Measurements from ENCODE around the gene MPP3.
"Not testable (repeated sequence)": the region's sequence is repeated elsewhere in the genome, so short reads cannot be mapped to it uniquely, and the experiment has no call there.

Gene MPP3

GRCh38 chr17:43860077-43860725 is 27.3 kb upstream of the MPP3 start:
- DNase-seq: no peak

GRCh38 chr17:43857957-43858600 is 25.1 kb upstream of the MPP3 start:
- DNase-seq: no peak

DNA sequence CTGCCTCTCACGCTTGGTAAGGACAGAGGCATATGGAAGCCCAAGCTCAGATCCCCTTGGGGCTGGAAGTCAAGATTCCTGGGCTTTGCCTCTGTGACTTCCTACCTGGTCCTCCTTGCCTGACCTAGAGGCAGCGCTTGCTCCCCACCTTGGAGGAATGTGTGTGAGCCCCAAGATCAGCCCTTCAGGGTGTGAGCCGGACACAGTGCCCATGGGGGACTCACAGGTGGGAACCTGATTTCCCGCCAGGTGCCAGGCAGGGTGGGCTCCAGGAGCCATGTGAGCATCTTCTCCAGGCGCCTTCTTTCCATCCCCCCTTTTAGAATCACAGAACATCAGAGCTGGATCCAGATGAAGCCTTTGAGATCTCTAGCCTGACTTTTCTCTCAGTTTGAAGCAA is 24.2 kb upstream of the MPP3 start:
- DNase-seq: no peak

DNA sequence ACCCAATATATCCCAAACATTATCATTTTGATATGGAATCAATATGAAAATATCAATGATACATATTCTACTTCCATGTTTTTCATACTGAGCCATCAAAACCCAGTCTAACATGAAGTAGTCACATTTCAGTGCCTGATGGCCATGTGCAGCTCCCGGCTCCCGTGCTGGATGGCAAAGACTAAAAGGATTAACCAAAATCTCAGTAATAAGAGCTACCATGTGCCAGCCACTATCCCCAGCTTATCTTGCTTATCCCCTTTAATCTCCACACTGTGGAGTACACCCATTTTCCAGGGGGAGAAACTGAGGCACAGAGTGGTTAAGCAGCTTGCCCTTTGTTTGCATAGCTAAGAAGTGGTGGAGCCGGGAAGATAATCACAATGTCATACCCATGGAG is 23.2 kb upstream of the MPP3 start:
- no peak for DNase-seq

- no peak for DNase-seq
These were observed 22.1 kb upstream of the MPP3 start for GRCh38 chr17:43855061-43855460.

DNA sequence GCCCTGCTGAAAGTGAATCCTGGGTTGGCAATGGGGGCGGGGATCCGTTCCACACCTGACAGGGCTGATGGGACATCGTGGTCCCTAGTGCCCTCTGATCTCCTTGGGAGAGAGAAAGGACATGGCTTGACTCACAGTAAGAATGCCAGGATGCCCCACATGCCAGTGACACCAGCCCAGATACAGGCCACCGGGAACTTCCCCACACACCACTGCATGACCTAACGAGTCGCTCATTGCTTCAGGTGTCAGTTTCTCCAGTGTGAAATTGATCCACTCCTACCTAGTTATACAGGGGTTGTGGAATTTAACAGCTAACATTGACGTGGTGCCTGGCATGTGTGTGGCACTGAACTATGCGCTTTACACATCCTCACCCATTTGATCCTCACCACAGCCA is 21.6 kb upstream of the MPP3 start:
- DNase-seq: no peak

GRCh38 chr17:43853546-43853945 is 20.6 kb upstream of the MPP3 start:
- no peak for DNase-seq

- no peak for DNase-seq
These were observed 19.6 kb upstream of the MPP3 start for GRCh38 chr17:43852571-43852970.

DNA sequence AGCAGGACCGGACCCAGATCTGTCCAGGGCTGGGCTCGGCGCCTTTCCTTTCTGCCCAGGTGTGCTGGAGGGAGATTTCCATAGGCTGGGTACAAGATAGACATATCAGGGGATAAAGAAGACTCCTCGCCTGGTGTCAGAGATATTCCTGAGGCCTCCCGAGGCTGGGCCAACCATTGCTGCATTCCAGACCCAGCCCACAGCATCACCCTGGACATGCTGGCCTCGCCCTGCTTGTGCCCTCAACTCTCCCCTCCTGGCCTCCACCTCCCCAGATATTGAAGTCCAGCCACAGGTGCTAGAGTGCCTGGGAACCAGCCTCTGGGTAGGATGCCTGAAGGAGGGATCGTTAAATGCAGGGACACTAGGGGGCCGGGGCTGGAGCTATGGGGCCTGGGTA is 16.2 kb upstream of the MPP3 start:
- no peak for DNase-seq

DNA sequence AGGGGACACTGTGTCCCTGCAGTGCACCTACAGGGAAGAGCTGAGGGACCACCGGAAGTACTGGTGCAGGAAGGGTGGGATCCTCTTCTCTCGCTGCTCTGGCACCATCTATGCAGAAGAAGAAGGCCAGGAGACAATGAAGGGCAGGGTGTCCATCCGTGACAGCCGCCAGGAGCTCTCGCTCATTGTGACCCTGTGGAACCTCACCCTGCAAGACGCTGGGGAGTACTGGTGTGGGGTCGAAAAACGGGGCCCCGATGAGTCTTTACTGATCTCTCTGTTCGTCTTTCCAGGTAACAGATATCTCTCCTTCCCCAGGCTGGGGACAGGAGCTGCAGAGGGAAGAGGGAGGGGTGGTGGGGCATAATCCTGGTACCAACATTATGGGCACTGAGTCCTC is 15.7 kb upstream of the MPP3 start:
- DNase-seq: no peak

GRCh38 chr17:43846963-43847371 is 14.0 kb upstream of the MPP3 start, which contains the start of gene CD300LG:
TSS of gene CD300LG (plus strand) at chr17:43847176. CDS start at chr17:43847217, 41 bp downstream.
- DNase-seq: no peak

DNA sequence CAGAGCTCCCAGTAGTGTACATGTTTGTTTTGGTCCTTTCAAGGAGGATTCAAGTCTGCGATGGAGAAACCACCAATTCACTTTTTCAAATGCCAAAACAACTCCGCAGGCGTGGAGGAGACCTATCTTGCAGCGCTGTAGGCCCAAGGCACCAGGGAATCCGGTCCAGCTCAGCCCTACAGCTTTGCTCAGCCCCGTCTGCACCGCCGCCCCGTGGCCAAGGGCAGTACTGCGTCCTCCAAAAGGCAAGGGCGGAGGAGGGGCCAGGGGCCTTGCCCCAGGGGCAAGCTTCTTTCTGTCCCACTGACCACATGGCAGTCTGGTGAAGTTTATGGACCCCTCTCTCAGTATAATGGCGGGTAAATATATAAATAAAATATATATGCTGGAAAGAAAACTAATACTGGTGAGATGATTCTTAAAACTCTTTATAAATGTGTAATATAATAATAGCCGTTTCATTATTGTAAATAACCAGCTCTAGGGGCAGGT is 13.3 kb upstream of the MPP3 start:
- peak; percentile 62 for DNase-seq

- no peak for DNase-seq
These were observed 12.8 kb upstream of the MPP3 start for GRCh38 chr17:43845766-43846165.

- DNase-seq: no peak
These were observed 11.3 kb upstream of the MPP3 start for GRCh38 chr17:43844241-43844640.

DNA sequence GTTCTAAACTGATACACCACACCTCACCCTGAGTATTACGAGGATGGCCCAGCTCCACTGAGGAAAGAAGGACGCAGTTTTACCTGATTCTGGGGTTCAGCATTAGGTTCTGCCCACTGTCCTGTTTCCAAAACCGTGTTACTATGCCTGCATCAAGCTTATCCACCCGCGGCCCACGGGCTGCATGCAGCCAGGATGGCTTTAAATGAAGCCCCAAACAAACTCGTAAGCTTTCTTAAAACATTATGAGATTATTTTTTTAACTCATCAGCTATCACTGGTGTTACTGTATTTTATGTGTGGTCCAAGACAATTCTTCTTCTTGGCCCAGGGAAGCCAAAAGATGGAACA is 10.0 kb upstream of the MPP3 start:
- DNase-seq: no peak

GRCh38 chr17:43842091-43842974 is 9.4 kb upstream of the MPP3 start:
- DNase-seq: not testable (repeated sequence)

- DNase-seq: no peak
These were observed 8.3 kb upstream of the MPP3 start for GRCh38 chr17:43841282-43841681.

DNA sequence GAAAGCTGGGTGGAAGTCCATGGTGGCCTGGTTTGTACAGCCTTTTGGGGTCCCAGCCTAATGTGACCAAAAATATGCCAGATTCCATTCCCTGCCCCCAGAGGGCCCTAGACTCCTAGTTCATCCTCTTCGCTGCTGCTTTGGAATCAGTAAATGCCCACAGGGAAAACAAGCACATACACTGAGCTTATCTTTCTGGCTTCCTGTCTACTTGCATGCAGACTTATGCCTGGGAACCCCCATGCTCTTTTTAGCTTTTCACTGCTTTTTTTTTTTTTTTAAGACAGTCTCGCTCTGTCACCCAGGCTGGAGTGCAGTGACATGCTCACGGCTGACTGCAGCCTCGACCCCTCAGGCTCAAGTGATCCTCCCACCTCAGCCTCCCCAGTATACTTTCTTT is 7.9 kb upstream of the MPP3 start:
- no peak for DNase-seq

DNA sequence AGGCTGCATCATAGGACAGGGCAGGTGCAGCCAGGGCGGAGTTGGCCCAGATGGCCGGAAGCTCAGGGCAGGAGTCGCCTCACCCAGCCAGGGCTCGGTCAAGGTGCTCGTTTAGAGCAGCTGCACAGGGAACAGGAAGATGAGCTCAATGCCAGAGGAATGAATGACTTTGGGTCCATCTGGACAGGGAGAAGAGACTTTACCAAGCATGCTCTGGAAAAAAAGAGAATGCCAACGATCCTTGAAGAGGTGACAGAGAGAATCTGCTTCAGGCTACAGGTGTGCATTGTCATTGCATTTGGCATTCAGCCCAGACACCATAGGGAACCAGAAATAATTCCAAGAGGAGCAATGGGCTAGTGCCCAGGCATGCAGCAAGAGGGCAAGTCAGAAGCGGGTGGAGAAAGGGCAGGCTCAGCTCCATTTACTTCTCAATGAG is 6.7 kb upstream of the MPP3 start:
- DNase-seq: no peak

GRCh38 chr17:43834106-43834505 is 1.2 kb upstream of the MPP3 start:
- DNase-seq: no peak

GRCh38 chr17:43832168-43832975 is 574 bp downstream of the MPP3 start:
- no peak for DNase-seq

GRCh38 chr17:43831633-43832032 is 1.3 kb downstream of the MPP3 start:
- no peak for DNase-seq

Measured in stimulated activated naive CD4-positive, alpha-beta T cell treated with Interleukin-2 at 50 U/mL for 16 hours (primary cell).